GM18505 (cell line): ENCODE data around the gene LKAAEAR1.

Source experiments
- ATAC-seq: cut with Tn5 transposase; IDR thresholded peaks from one replicate; pipeline ENCODE4 v1.9.1; 2021; ENCODE audit not compliant: unreplicated experiment
- POLR2A ChIP-seq: IDR thresholded peaks from 4 replicates; pipeline ENCODE4 v1.6.1; 2011; ENCODE audit warnings: borderline replicate concordance; ENCODE audit not compliant: insufficient read depth, insufficient read length; ENCODE audit errors: extremely low read depth

The LKAAEAR1 gene

GRCh38 chr20:64075556-64075955 lies 8.6 kb downstream of the LKAAEAR1 start:
- ATAC-seq = no peak
- no peak for TF ChIP-seq POLR2A

GRCh38 chr20:64074963-64075362 lies 9.2 kb downstream of the LKAAEAR1 start:
- TF ChIP-seq POLR2A = no peak
- ATAC-seq = no peak

DNA sequence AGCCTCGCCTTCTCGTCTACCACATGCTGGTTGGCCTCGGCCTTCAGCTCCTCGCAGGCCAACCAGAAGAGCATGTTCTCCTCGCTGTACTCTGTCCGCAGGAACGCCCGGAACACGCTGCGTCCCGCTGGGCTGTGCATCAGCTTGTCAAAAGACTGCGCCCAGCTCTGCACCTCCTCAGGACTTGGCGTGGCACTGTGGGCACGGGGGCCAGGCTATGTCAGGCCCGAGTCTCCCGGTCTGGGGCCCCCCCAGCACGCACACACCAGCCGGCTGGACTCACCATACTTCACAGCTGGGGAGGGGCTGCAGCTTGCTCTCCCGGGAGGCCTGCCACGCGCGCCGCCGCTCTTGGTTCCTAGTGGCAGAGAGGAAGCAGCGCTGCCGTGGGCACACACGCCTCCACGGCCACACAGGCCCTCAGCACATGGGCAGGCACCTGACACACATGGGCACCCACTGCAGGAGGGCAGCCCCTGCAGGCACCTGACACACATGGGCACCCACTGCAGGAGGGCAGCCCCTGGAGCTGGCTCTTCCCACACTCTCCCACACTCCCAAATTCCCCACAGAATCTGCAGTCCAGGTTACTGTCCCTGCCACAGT lies 9.9 kb downstream of the LKAAEAR1 start:
- no peak for ATAC-seq

GRCh38 chr20:64073476-64074183 lies 10.6 kb downstream of the LKAAEAR1 start:
- TF ChIP-seq POLR2A = no peak
- no peak for ATAC-seq

More for the DNA sequence above, 9.9 kb downstream of the LKAAEAR1 start:
- no peak for TF ChIP-seq POLR2A

DNA sequence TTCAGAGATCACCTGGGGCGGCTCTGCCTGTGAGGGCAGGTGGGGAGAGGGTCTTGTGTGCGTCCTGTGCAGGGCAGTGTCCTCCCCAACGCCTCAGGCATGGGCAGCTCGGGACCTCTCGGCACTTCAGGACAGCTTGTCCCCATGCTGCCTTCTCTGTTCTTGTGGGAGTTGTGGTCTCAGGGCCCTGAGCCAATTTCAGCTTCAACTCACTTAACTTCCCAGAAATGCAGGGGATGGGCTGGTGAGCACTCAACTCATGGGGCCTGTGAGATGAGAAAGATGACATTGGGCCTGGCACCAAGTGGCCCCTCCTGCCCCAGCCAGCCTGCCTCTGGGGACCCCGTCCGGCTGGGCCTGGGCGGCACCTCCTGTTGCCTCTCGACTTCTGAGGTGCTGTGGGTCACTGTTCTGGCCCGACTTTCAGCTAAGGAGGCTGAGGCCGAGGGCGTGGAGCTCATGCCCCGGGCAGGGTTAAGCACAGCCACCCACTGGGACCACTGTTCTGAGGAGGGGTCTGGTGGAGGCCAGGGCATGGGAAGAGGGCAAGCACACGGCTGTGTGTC lies 11.6 kb downstream of the LKAAEAR1 start:
- TF ChIP-seq POLR2A = no peak
- no peak for ATAC-seq

DNA sequence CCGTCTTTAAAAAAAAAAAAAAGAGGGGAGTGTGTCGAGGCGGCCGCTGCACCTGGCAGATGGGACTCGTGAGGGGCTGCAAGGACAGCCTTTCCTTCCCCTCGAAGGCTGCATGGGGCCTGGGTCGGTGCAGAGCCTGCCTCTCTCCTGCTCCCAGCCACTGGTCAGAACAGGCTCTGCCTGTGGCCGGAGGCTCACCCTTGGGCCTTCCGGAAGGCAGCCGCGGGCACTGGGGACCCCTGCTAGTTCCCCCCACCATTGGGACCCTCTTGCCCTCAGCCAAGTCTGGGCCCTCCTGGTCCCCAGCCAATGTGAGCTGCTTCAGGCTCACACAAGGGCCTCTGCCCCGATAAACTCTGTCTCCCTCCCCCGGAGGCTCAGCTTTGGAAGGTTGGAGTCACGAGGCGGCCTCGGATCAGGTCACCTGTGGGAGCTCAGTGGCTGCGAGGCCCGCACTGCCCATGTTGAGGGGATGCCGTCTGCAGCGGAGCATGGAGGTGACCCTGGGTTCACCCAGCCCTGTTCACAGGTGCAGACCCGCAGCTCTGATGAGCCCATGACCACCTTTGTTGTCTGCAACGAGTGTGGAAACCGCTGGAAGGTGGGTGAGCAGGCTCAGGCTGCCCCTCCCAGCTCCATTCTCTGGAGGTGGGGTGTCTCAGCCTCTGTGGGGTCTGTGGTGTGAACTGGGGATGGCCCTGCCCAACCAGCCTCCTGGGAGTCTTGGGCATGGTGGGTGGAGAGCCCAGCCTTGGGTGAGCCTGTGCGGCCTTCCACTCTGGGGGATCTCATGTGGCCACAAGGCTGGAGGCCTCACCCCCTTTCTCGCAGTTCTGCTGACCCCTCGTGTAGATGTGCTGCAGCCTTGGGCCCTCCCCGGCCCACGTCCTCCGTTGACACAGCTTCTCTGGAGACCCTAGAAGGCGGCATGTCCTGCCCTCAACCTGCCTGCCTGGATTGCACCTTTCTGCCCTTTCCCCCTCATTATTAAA lies 12.6 kb downstream of the LKAAEAR1 start:
- no peak for TF ChIP-seq POLR2A
- ATAC-seq = no peak

GRCh38 chr20:64070244-64070993 lies 13.8 kb downstream of the LKAAEAR1 start:
- ATAC-seq = no peak
- no peak for TF ChIP-seq POLR2A

DNA sequence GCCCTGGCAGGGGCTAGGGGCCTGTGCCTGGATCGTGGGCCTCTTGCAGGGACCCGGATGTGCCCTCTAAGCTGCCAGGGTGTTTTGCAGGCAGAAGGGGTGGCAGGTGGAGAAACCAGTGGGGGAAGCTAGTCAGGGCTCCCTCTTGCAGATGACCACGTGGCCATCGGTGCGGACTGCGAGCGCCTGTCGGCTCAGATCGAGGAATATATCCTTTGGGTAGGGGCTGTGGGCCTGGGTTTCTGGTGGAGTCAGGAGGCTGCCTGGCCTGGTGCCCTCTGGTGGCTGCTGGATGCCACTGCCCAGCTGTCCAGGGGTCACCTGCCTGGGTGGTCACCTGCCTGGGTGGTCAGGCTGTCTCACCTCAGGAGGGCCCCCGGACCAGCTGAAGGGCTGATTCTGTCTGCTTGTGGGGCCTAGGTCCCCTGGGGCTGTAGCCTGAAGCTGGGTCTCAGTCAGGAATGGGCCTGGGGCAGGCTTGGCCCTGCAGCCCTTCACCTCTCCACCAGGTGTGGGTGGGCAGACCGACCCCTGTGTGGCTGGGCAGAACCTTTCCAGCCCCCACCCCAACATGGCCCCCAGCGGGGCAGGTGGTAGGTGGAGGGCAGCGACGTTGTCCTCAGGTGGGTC lies 14.5 kb downstream of the LKAAEAR1 start:
- TF ChIP-seq POLR2A = no peak

GRCh38 chr20:64069209-64069613 lies 15.0 kb downstream of the LKAAEAR1 start:
- TF ChIP-seq POLR2A = no peak
- no peak for ATAC-seq

More for the DNA sequence above, 14.5 kb downstream of the LKAAEAR1 start:
- ATAC-seq = no peak

- no peak for TF ChIP-seq POLR2A
- ATAC-seq = no peak
These were observed 15.6 kb downstream of the LKAAEAR1 start for GRCh38 chr20:64068386-64069208.

DNA sequence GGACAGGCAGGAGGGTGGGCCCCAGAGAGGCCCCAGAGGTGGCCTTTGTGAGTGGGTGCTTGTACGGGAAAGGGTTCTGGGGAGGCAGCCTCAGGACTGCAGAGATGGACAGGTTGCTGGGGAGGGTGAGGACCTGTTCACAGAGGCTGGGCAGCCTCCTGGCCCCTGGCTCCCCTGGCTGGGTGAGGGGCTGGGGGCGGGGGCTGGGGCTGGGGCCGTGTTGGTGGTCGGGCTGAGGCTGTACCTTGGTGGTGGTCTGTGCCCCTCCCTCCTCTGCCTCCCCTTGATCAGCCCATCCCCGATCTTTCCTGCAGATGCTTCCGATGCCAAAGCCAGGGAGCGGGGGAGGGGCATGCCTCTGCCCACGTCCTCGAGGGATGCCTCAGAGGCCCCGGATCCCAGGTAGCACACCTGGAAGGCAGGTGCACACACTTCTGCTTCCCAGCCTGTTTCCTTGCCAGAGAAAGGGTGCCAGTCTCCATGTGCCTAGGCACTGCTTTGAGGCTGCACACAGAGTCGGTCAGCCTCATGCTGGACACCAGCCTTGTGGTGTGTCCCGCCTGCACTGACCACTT lies 16.4 kb downstream of the LKAAEAR1 start:
- TF ChIP-seq POLR2A = no peak
- ATAC-seq = no peak

DNA sequence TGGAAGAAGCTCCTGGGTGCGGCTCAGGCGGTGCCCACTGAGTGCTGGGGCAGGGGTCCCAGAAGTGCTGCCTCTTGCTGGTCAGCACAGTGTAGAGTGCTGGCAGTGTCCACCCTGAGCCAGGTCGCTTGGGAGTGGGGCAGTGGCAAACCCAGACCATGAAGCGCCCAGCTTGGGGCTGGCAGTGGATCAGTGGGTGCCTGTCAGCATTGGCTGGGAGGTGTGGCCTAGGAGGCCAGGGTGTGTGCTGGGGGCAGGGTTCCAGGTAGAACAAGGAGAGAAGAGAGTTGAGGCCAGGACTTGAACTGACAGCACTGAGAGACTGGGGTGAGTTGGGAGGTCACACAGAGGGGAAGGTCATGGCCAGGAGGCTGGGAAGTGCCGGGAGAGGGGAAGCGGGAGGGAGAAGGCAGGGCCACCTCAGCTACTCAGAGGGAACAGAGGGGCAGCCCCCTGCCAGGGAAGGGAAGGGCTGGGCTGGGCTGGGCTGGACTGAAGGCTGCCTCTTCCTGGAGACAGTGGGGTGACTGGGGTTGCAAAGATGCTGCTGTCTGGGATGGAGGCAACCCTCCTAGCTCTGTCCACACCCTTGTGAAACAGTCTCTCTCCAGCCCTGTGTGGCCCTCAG lies 17.1 kb downstream of the LKAAEAR1 start:
- TF ChIP-seq POLR2A = no peak
- no peak for ATAC-seq
